ENCODE results near the gene TDP1. TPM values are rescaled to one million over a fixed set of nuclear protein-coding genes. Genes with fewer than 3 reads are reported as not detected.

Gene TDP1
- total RNA-seq, result 12.3 and 15.0 TPM in 2 replicates

GRCh38 chr14:89955745-89956660 is at the start of gene TDP1:
Gene TDP1 (plus strand): TSS chr14:89955927. CDS start chr14:89963115, 7,188 bp downstream.

DNA sequence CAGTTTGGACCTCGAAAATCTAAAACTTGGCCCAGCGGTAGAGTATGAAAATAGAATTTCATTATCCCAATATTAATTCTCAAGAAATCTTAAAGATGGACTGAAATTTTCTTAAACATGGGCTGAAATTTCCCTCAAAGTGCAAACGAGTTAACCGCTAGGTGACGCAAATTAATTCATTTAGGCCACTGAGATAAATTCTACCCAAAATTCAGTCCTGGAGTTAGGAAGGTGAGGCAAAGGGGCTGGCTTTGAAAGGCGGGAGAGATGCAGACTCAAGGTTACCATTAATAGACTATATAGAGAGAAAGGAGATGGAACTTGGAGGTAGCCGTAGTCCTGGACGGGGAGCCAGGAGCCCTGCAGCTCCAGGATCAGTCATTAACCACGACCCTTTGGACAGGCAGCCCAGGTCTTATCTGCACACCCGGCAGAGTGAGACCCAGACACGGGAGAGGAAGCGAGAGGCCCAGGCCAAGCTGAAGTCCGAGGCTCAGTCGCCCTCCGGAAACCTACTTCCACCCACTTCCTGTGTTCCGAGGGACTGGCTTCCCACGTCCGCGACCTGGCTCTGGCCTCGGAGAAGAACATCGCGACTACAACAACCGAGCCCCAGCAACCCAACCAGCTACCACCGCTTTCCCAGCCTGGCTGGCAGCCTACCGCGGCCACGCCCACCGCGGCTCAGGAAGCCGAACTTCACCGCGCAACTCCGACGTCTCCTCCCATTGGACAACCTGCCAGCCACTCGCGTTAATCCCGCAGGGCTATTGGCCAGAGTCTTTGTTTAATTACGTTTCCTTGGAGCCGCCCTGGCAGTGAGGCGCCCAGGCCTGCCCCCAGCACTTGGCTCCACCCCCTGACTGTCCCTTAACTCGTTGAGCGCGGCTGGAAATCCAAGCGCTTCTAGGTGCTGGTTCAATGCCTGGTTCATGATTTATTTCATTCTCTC is 1.4 kb upstream of the TDP1 start, which contains the start of gene EFCAB11:
EFCAB11 (minus strand) TSS at position 661 of the 952 bp plus-strand sequence; CDS start at position 591, 70 bp downstream.

GRCh38 chr14:90061685-90062126 is 106.0 kb downstream of the TDP1 start, which contains the start of gene KCNK13:
Gene KCNK13 (plus strand): TSS chr14:90061994. CDS start chr14:90062206, 212 bp downstream.

Other genes with a start within 250 kb of the TDP1 start
- gene EFCAB11, start 1.2 kb upstream of the TDP1 start, total RNA-seq, result 5.4 and 5.9 TPM in 2 replicates
- not detected in 2 replicates for gene KCNK13, start 106.1 kb downstream of the TDP1 start, total RNA-seq